ENCODE results near the gene IL1B.

DNA sequence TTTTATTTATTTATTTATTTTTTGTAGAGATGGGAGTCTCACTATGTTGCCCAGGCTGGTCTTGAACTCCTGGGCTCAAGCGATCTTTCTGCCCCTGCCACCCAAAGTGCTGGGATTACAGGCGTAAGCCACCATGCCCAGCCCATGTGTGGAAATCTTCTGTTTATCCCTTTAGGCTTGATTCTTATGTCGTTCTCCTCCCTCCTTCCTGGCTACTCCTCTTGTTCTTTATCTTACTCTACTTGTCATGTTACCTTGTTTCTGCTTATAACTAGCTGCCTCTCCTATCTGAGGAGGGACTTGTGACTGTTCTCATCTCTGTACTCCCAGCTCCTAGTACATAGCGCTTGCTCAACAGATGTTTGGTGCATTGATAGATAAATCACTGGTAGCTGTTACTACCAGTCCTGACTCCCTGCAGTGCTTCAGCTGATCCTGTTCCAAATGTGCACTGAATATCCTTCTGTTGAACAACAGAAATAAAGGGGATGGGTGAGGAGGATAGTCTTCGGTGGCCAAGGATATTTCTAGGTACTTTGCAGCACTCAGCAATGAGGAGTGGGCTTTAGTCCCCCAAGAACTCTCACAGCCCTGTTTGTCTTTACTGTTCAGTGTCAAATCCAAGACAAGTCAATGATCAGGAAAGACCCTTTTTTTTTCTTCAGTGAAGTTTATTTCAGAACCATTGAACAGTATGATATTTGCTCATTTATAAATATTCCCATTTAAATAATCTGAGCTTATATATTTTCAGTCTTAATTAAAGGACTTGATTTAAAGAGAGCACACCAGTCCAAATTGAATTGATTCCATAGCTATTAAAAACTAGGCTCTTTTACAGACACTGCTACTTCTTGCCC, 7.2 kb downstream of the IL1B start:
- no peak for TF ChIP-seq REST (IDR thresholded peaks at IDR 0.05; ENCODE audit: insufficient read depth in 1 of 2, low read depth in 2 of 2, low read length in 1 of 2)
- no peak for TF ChIP-seq CTCF (IDR thresholded peaks at IDR 0.05)
- TF ChIP-seq TCF7L2 (IDR thresholded peaks at IDR 0.05; ENCODE audit: low read depth, low read length), result no peak
- TF ChIP-seq POLR2AphosphoS5 (IDR thresholded peaks at IDR 0.05; ENCODE audit: low read depth, low read length), result no peak
